ENCODE results near the gene G0S2.

- TF ChIP-seq POLR2A (IDR thresholded peaks at IDR 0.05) (no peak), CTCF (IDR thresholded peaks at IDR 0.05) (no peak), EP300 (IDR thresholded peaks at IDR 0.05) (no peak)
Observed at GRCh38 chr1:209723756-209724693, 48.8 kb downstream of the G0S2 start.

Measured in ovary (tissue), 3 donors.